ENCODE measurements around the gene NFIX. TPM values are rescaled to one million over a fixed set of nuclear protein-coding genes. Genes with fewer than 3 reads are reported as not detected.

The NFIX gene
- total and polyA plus RNA-seq, 2 experiments from 2014 or later, result 0.06 to 0.14 TPM

GRCh38 chr19:13033244-13033643 is 38.0 kb downstream of the NFIX start:
- Histone ChIP-seq H3K79me2 (replicated peaks; ENCODE audit: insufficient read depth) (no peaks in the 10 kb centered on the region), H3K4me3 (no peak overlapping the region), H4K20me1 (replicated peaks; ENCODE audit: insufficient read depth) (no peaks in the 10 kb centered on the region; the same call in 1 of the 2 replicates), H3K36me3 (ENCODE audit: insufficient read depth) (no peaks in the 10 kb centered on the region), H3K4me1 (ENCODE audit: insufficient read depth) (peaks cover 8% of the 10 kb centered on the region; the same call in 1 of the 2 replicates), H3K27ac (ENCODE audit: low read depth) (no peak overlapping the region), H3K27me3 (ENCODE audit: insufficient read depth) (peaks cover 70% of the 10 kb centered on the region), H3K9me2 (ENCODE audit: insufficient read depth) (no peaks in the 10 kb centered on the region), H3K4me2 (no peak overlapping the region), H3F3A (replicated peaks; ENCODE audit: low read depth) (peaks cover 4% of the 10 kb centered on the region; the same call in 1 of the 2 replicates), H2AFZ (no peak overlapping the region)
- Mint-ChIP-seq H3K4me3 (no peak overlapping the region), H3K27ac (no peak overlapping the region), H3K27me3 (ENCODE audit: insufficient read depth, low read depth, poor library complexity) (peaks cover 60% of the 10 kb centered on the region), H3K9me3 (no peaks in the 10 kb centered on the region), H3K36me3 (ENCODE audit: low read depth) (no peaks in the 10 kb centered on the region), H3K4me1 (peaks cover 6% of the 10 kb centered on the region)
- TF ChIP-seq EZH2phosphoT487 (IDR thresholded peaks at IDR 0.05; ENCODE audit: unreplicated experiment) (no peak), NANOG (IDR thresholded peaks at IDR 0.05; ENCODE audit: borderline replicate concordance) (no peak), REST (IDR thresholded peaks at IDR 0.05; ENCODE audit: unreplicated experiment) (no peak), CREB1 (CRISPR knock-in tag; IDR thresholded peaks at IDR 0.05; ENCODE audit: low read depth) (no peak)
- TF ChIP-seq, protein P1, sequence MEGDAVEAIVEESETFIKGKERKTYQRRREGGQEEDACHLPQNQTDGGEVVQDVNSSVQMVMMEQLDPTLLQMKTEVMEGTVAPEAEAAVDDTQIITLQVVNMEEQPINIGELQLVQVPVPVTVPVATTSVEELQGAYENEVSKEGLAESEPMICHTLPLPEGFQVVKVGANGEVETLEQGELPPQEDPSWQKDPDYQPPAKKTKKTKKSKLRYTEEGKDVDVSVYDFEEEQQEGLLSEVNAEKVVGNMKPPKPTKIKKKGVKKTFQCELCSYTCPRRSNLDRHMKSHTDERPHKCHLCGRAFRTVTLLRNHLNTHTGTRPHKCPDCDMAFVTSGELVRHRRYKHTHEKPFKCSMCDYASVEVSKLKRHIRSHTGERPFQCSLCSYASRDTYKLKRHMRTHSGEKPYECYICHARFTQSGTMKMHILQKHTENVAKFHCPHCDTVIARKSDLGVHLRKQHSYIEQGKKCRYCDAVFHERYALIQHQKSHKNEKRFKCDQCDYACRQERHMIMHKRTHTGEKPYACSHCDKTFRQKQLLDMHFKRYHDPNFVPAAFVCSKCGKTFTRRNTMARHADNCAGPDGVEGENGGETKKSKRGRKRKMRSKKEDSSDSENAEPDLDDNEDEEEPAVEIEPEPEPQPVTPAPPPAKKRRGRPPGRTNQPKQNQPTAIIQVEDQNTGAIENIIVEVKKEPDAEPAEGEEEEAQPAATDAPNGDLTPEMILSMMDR (conservative IDR thresholded peaks at IDR 0.05; ENCODE audit: low read depth in 2 of 2), result peak; percentile 7 to 64; a peak in 2 of 4 replicates
- no peak for DNase-seq (ENCODE audit: low spot score)
- no peak for ATAC-seq

DNA sequence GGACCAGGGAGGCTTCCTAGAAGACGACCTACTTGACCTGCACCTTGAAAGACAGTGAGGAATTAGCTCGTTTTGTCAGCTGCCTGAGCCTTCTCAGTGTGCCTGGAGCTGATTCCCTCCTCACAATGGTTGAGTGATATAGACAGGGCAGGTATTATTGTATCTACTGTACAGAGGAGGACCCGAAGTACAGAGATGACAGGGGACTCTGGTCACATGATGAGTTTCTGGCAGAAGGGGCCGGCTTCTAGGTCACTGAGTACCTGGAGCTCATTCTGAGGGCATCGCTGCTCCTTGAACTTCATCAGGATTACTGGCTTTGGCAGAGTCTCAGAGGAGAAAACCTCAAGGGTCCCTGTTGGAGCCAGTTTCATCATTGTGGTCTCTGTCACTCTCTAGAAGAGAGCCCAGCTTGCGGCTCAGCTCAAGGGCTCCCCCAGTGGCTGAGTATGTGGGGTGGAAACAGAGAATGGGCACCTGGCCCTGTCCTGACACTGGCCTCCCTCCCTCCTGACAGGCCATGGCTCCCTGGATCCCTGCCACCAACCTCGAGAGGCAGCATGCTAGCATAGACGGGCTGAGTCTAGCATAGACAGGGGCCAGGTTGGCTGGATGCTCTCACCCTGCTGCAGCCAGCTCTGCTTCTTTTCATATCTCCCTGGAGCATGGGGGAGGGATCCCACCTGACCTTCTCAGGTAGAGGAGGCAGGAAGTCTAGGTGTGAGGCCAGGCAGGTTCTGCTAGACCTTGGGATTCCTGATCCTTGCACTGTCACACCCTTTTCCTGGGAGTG is 38.7 kb downstream of the NFIX start:
- H3K27me3 ChIP-seq (ENCODE audit: insufficient read depth), result peaks cover 63% of the 10 kb centered on the region
- peaks cover 8% of the 10 kb centered on the region; the same call in 1 of the 2 replicates for H3K4me1 ChIP-seq (ENCODE audit: insufficient read depth)
- no peaks in the 10 kb centered on the region for H3K79me2 ChIP-seq (replicated peaks; ENCODE audit: insufficient read depth)
- Mint-ChIP-seq H3K27ac (no peak overlapping the region), H3K4me1 (peaks cover 6% of the 10 kb centered on the region), H3K27me3 (ENCODE audit: insufficient read depth, low read depth, poor library complexity) (peaks cover 56% of the 10 kb centered on the region), H3K36me3 (ENCODE audit: low read depth) (no peaks in the 10 kb centered on the region), H3K4me3 (no peak overlapping the region), H3K9me3 (no peaks in the 10 kb centered on the region)
- no peak overlapping the region for H2AFZ ChIP-seq
- no peaks in the 10 kb centered on the region; the same call in 1 of the 2 replicates for H4K20me1 ChIP-seq (replicated peaks; ENCODE audit: insufficient read depth)
- H3K4me3 ChIP-seq, result no peak overlapping the region
- no peak overlapping the region for H3K4me2 ChIP-seq
- DNase-seq (ENCODE audit: low spot score) (peak; percentile 87), ATAC-seq (peak; percentile 92)
- H3K27ac ChIP-seq (ENCODE audit: low read depth), result no peak overlapping the region
- TF ChIP-seq JUNB (IDR thresholded peaks at IDR 0.05; ENCODE audit: unreplicated experiment), result no peak
- TF ChIP-seq, protein P1 (conservative IDR thresholded peaks at IDR 0.05; ENCODE audit: low read depth in 2 of 2), result peak; percentile 79 to 85
- H3K9me2 ChIP-seq (ENCODE audit: insufficient read depth), result no peaks in the 10 kb centered on the region
- H3K36me3 ChIP-seq (ENCODE audit: insufficient read depth), result no peaks in the 10 kb centered on the region
- peaks cover 4% of the 10 kb centered on the region; the same call in 1 of the 2 replicates for H3F3A ChIP-seq (replicated peaks; ENCODE audit: low read depth)

Data from GM23338 (cell line).